Gastrocnemius medialis (tissue), 4 donors: Measurements from ENCODE around the gene C3orf52. TPM values are rescaled to one million over a fixed set of nuclear protein-coding genes. Genes with fewer than 3 reads are reported as not detected.

Experiments used
- ATAC-seq, 2 donors: fragments of 150-250 bp; one replicate each; pipeline ENCODE4 v1.9.1; 2016
- DNase-seq, 2 donors: peaks; one replicate each; pipeline ENCODE4 v3.0.0-alpha.2; 2019
- H3K27ac ChIP-seq, 4 donors: fragments of 200-600 bp; sonication (generic); 1 replicate in 1 of 4; 2 replicates in 3 of 4; pipeline ENCODE4 v1.5.1; 2016 to 2018; ENCODE audit warnings: mild to moderate bottlenecking in 2 of 4, moderate library complexity in 1 of 4
- H3K27me3 ChIP-seq, 3 donors: fragments of 200-600 bp; sonication (generic) in 2 of 3; 1 replicate in 1 of 3; 2 replicates in 2 of 3; pipeline versions ENCODE4 v1.5.1 to v1.6.0; 2016 to 2019; ENCODE audit warnings: mild to moderate bottlenecking in 1 of 3, moderate library complexity in 1 of 3
- H3K36me3 ChIP-seq, 2 donors: fragments of 200-600 bp; sonication (generic) in 1 of 2; one replicate each; pipeline ENCODE4 v1.5.1; 2017 to 2018
- H3K4me1 ChIP-seq, 2 donors: fragments of 200-600 bp; sonication (generic) in 1 of 2; one replicate each; pipeline ENCODE4 v1.5.1; 2016 to 2017; ENCODE audit warnings: mild to moderate bottlenecking in 2 of 2
- H3K4me3 ChIP-seq, 4 donors: fragments of 200-600 bp; sonication (generic) in 3 of 4; 1 replicate in 1 of 4; 2 replicates in 3 of 4; pipeline ENCODE4 v1.5.1; 2016 to 2019; ENCODE audit warnings: mild to moderate bottlenecking in 2 of 4
- H3K9me3 ChIP-seq, 3 donors: fragments of 200-600 bp; sonication (generic) in 2 of 3; 1 replicate in 1 of 3; 2 replicates in 2 of 3; pipeline ENCODE4 v1.5.1; 2016 to 2019
- CTCF ChIP-seq, 5 experiments: fragments of 450-650 bp in 3 of 5; fragments of 200-600 bp in 2 of 5; sonication (generic) in 2 of 5; IDR thresholded peaks in 4 of 5; conservative IDR thresholded peaks in 1 of 5; 1 replicate in 4 of 5; 2 replicates in 1 of 5; pipeline ENCODE4 v1.5.1; 2016 to 2019; ENCODE audit warnings: antibody characterized with exemption in 5 of 5, mild to moderate bottlenecking in 3 of 5, moderate library complexity in 3 of 5
- POLR2A ChIP-seq, 2 donors: fragments of 450-650 bp; IDR thresholded peaks; one replicate each; pipeline ENCODE4 v1.6.1; 2017; ENCODE audit warnings: antibody characterized with exemption in 2 of 2, mild to moderate bottlenecking in 2 of 2, moderate library complexity in 2 of 2
- in situ Hi-C, 4 donors: fragments of 200-750 bp; cut with MboI; loops; one replicate each; pipeline versions ENCODE4 v1.15.0 to v1.8.0; 2017; ENCODE audit warnings: low sequenced_read_pairs in 4 of 4
- intact Hi-C: fragments of 100-400 bp; cut with DNase I; formaldehyde crosslinking; loops from one replicate; pipeline ENCODE4 v1.15.1; 2023; ENCODE audit warnings: low total_unique reads
- total RNA-seq, 4 donors: library from RNA; depleted of rRNA; stranded (reverse); fragments of >200 nt; gene quantifications; one replicate each; pipeline versions ENCODE4 v1.1.0 to v1.2.3, GENCODE V29; 2016

Gene C3orf52
- total RNA-seq, 4 donors from 2014 or later: 0.39 to 1.1 (median 0.82) TPM

GRCh38 chr3:112119962-112120836, 34.0 kb downstream of the C3orf52 start:
- Histone ChIP-seq H3K9me3 (no peaks in the 10 kb centered on the region), H3K4me3 (no peak overlapping the region), H3K27ac (no peak overlapping the region), H3K36me3 (no peaks in the 10 kb centered on the region), H3K4me1 (no peaks in the 10 kb centered on the region), H3K27me3 (no peaks in the 10 kb centered on the region)
- intact Hi-C loops (loop anchor here (10.0 kb wide), 1 partner anchor 415 kb away; no protein-coding TSS in a partner anchor), in situ Hi-C loops (loop anchor here in 1 of 4 donors (25.0 kb wide), 1 partner anchor 392 kb away; no protein-coding TSS in a partner anchor)
- DNase-seq (no peak), ATAC-seq (no peak)
- no peak for TF ChIP-seq CTCF (IDR thresholded peaks at IDR 0.05 in 4 of 5, conservative IDR thresholded peaks at IDR 0.05 in 1 of 5)
- no peak for TF ChIP-seq POLR2A (IDR thresholded peaks at IDR 0.05)

GRCh38 chr3:112121577-112122547, 35.7 kb downstream of the C3orf52 start:
- intact Hi-C loops (no loop called here), in situ Hi-C loops (loop anchor here in 1 of 4 donors (25.0 kb wide), 1 partner anchor 390 kb away; no protein-coding TSS in a partner anchor)
- no peak overlapping the region for H3K4me3 ChIP-seq
- H3K36me3 ChIP-seq: no peaks in the 10 kb centered on the region
- H3K27ac ChIP-seq: no peak overlapping the region
- H3K27me3 ChIP-seq: no peaks in the 10 kb centered on the region
- H3K9me3 ChIP-seq: no peaks in the 10 kb centered on the region
- TF ChIP-seq CTCF (IDR thresholded peaks at IDR 0.05 in 4 of 5, conservative IDR thresholded peaks at IDR 0.05 in 1 of 5) (no peak), POLR2A (IDR thresholded peaks at IDR 0.05) (no peak)
- no peak for ATAC-seq
- DNase-seq: no peak
- no peaks in the 10 kb centered on the region for H3K4me1 ChIP-seq

GRCh38 chr3:112122870-112123269, 36.7 kb downstream of the C3orf52 start:
- Histone ChIP-seq H3K9me3 (no peaks in the 10 kb centered on the region), H3K4me1 (no peaks in the 10 kb centered on the region), H3K27me3 (no peaks in the 10 kb centered on the region), H3K4me3 (no peak overlapping the region), H3K36me3 (no peaks in the 10 kb centered on the region), H3K27ac (no peak overlapping the region)
- ATAC-seq (no peak), DNase-seq (no peak)
- in situ Hi-C loops: loop anchor here in 1 of 4 donors (25.0 kb wide), 1 partner anchor 389 kb away; no protein-coding TSS in a partner anchor
- intact Hi-C loops: no loop called here
- TF ChIP-seq POLR2A (IDR thresholded peaks at IDR 0.05) (no peak), CTCF (IDR thresholded peaks at IDR 0.05 in 4 of 5, conservative IDR thresholded peaks at IDR 0.05 in 1 of 5) (no peak)

GRCh38 chr3:112123548-112123947, 37.4 kb downstream of the C3orf52 start:
- Histone ChIP-seq H3K4me3 (no peak overlapping the region), H3K9me3 (no peaks in the 10 kb centered on the region), H3K27me3 (no peaks in the 10 kb centered on the region), H3K4me1 (no peaks in the 10 kb centered on the region), H3K27ac (no peak overlapping the region), H3K36me3 (no peaks in the 10 kb centered on the region)
- TF ChIP-seq CTCF (IDR thresholded peaks at IDR 0.05 in 4 of 5, conservative IDR thresholded peaks at IDR 0.05 in 1 of 5) (no peak), POLR2A (IDR thresholded peaks at IDR 0.05) (no peak)
- ATAC-seq (no peak), DNase-seq (no peak)
- intact Hi-C loops: no loop called here
- in situ Hi-C loops: loop anchor here in 1 of 4 donors (25.0 kb wide), 1 partner anchor 389 kb away; no protein-coding TSS in a partner anchor
